HepG2 (cell line): ENCODE results near the gene PGM5. TPM values are rescaled to one million over a fixed set of nuclear protein-coding genes. Genes with fewer than 3 reads are reported as not detected.

Experiments used
- ATAC-seq: fragments of 200-7000 bp; cut with Tn5 transposase; 3 replicates; pipeline ENCODE4 v1.9.1; 2020; ENCODE audit warnings: mild to moderate bottlenecking, moderate library complexity
- BruUV-seq: library from RNA; stranded (reverse); fragments of 400-500 nt; replicated peaks from 2 replicates; lab custom pipeline; 2021; lab: Mats Ljungman, UMichigan
- CTCF ChIA-PET: fragments of 300-600 bp; formaldehyde crosslinking; extraction: SDS; loops from one replicate; lab custom pipeline; 2021; ENCODE audit warnings: low total read pairs, inconsistent platforms, low intra/inter-chr PET ratio; lab: Yijun Ruan, JAX
- POLR2A ChIA-PET: fragments of 350-600 bp; sonication (Branson Sonifier 250); formaldehyde crosslinking; loops from one replicate; lab custom pipeline; 2020; ENCODE audit warnings: antibody characterized with exemption, inconsistent platforms; lab: Yijun Ruan, JAX
- DNase-seq: peaks from one replicate; pipeline ENCODE4 v3.0.0-alpha.2; 2015; ENCODE audit warnings: low spot score
- FAIRE-seq: peaks from 3 replicates; lab custom pipeline; 2011; peaks lifted over from hg19 to GRCh38; lab: Jason Lieb, UNC
- H2AFZ ChIP-seq: one replicate; pipeline ENCODE4 v1.6.1; 2011; ENCODE audit warnings: low read length, inconsistent platforms
- H3K27ac ChIP-seq: fragments of 300-600 bp; 3 replicates; pipeline ENCODE4 v1.8.0; 2011; ENCODE audit warnings: mixed run types, mild to moderate bottlenecking, mixed read lengths, low read length, inconsistent platforms; ENCODE audit not compliant: insufficient read depth; ENCODE audit errors: extremely low read length
- H3K27me3 ChIP-seq, 2 experiments: fragments of 200-600 bp in 1 of 2; 2 replicates in 1 of 2; 3 replicates in 1 of 2; pipeline versions ENCODE4 v1.6.0 to v1.8.0; 2011; ENCODE audit warnings: low read length in 2 of 2, mild to moderate bottlenecking in 2 of 2, moderate library complexity in 2 of 2, inconsistent platforms in 1 of 2; ENCODE audit not compliant: insufficient read depth in 2 of 2, control insufficient read depth in 1 of 2
- H3K36me3 ChIP-seq, 2 experiments: fragments of 200-600 bp in 1 of 2; replicated peaks in 1 of 2; 2 replicates in 1 of 2; 3 replicates in 1 of 2; pipeline versions ENCODE4 v1.5.1 to v1.8.0; 2011; ENCODE audit warnings: low read length in 2 of 2, inconsistent platforms in 1 of 2; ENCODE audit not compliant: insufficient read depth in 2 of 2, control insufficient read depth in 1 of 2
- H3K4me1 ChIP-seq: 2 replicates; pipeline ENCODE4 v1.5.1; 2012; ENCODE audit warnings: low read length, inconsistent platforms; ENCODE audit not compliant: insufficient read depth
- H3K4me2 ChIP-seq: 2 replicates; pipeline ENCODE4 v1.6.0; 2011; ENCODE audit warnings: low read depth, low read length, inconsistent platforms
- H3K4me3 ChIP-seq, 3 experiments: fragments of 200-600 bp in 1 of 3; sonication (generic), shearing (Covaris generic) in 1 of 3; replicated peaks in 1 of 3; 2 replicates each; pipeline ENCODE4 v1.5.1; 2011 to 2016; ENCODE audit warnings: low read length in 3 of 3, inconsistent platforms in 2 of 3, low read depth in 2 of 3, mild to moderate bottlenecking in 2 of 3, control low read depth in 1 of 3, mixed read lengths in 1 of 3; ENCODE audit not compliant: insufficient read depth in 1 of 3
- H3K79me2 ChIP-seq: one replicate; pipeline ENCODE4 v1.6.1; 2011; ENCODE audit warnings: low read length, inconsistent platforms; ENCODE audit not compliant: insufficient read depth
- H3K9ac ChIP-seq: 2 replicates; pipeline ENCODE4 v1.6.0; 2011; ENCODE audit warnings: mild to moderate bottlenecking, low read depth, low read length, inconsistent platforms; ENCODE audit not compliant: insufficient read depth
- H3K9me3 ChIP-seq: 2 replicates; pipeline ENCODE4 v1.5.1; 2012; ENCODE audit warnings: mild to moderate bottlenecking, low read length
- H4K20me1 ChIP-seq: 2 replicates; pipeline ENCODE4 v1.6.0; 2011; ENCODE audit warnings: inconsistent platforms, mild to moderate bottlenecking, low read length, moderate library complexity; ENCODE audit not compliant: insufficient read depth
- ATRX ChIP-seq: sonication (generic); formaldehyde crosslinking; IDR thresholded peaks from 2 replicates; pipeline ENCODE4 v1.4.0; 2020; ENCODE audit warnings: missing genetic modification reagents, borderline replicate concordance
- BRCA1 ChIP-seq: sonication (generic); formaldehyde crosslinking; IDR thresholded peaks from 2 replicates; pipeline ENCODE4 v1.4.0; 2020; ENCODE audit warnings: missing genetic modification reagents
- EP300 ChIP-seq, 3 experiments: sonication (generic) in 1 of 3; formaldehyde crosslinking in 1 of 3; IDR thresholded peaks; 2 replicates each; pipeline versions ENCODE4 v1.5.1 to v1.6.1; 2011 to 2020; ENCODE audit warnings: low read depth in 2 of 3, low read length in 2 of 3, borderline replicate concordance in 1 of 3, improper control_type of control experiment in 1 of 3, mild to moderate bottlenecking in 1 of 3, missing genetic modification reagents in 1 of 3, moderate library complexity in 1 of 3
- ETV6 ChIP-seq: sonication (generic); formaldehyde crosslinking; conservative IDR thresholded peaks from 2 replicates; pipeline ENCODE4 v1.4.0; 2020; ENCODE audit warnings: missing genetic modification reagents
- EZH2 ChIP-seq: conservative IDR thresholded peaks from 2 replicates; pipeline ENCODE4 v1.6.1; 2012; ENCODE audit warnings: mild to moderate bottlenecking, low read depth, low read length, moderate library complexity
- GATA4 ChIP-seq: sonication (generic); IDR thresholded peaks from 2 replicates; pipeline ENCODE4 v1.6.1; 2016; ENCODE audit warnings: antibody characterized with exemption, low read depth, borderline replicate concordance
- GATAD2A ChIP-seq: IDR thresholded peaks from 2 replicates; pipeline ENCODE4 v1.6.1; 2016
- GLI4 ChIP-seq: sonication (generic); formaldehyde crosslinking; IDR thresholded peaks from 2 replicates; pipeline ENCODE4 v1.5.1; 2020; ENCODE audit warnings: missing genetic modification reagents, mild to moderate bottlenecking, moderate library complexity, borderline replicate concordance
- HNF4A ChIP-seq: sonication (generic); formaldehyde crosslinking; IDR thresholded peaks from 2 replicates; pipeline ENCODE4 v1.4.0; 2020; ENCODE audit warnings: missing genetic modification reagents
- NFYC ChIP-seq: IDR thresholded peaks from 2 replicates; pipeline ENCODE4 v1.6.1; 2016; ENCODE audit warnings: missing genetic modification reagents, missing compliant biosample characterization
- RBM39 ChIP-seq: fragments of 200-400 bp; formaldehyde crosslinking; IDR thresholded peaks from one replicate; pipeline ENCODE4 v1.6.1; 2018; ENCODE audit warnings: antibody characterized with exemption, mild to moderate bottlenecking, low read depth, low read length; ENCODE audit not compliant: poor library complexity, severe bottlenecking
- SMC3 ChIP-seq: IDR thresholded peaks from 2 replicates; pipeline ENCODE4 v1.6.1; 2011; ENCODE audit warnings: low read length, improper control_type of control experiment
- SP1 ChIP-seq, 2 experiments: fragments of 450-650 bp in 1 of 2; sonication (generic) in 1 of 2; formaldehyde crosslinking in 1 of 2; IDR thresholded peaks; 2 replicates each; pipeline versions ENCODE4 v1.4.0 to v1.6.1; 2016 to 2020; ENCODE audit warnings: missing genetic modification reagents in 1 of 2
- TGIF2 ChIP-seq: IDR thresholded peaks from 2 replicates; pipeline ENCODE4 v1.6.1; 2016; ENCODE audit warnings: control low read depth, missing compliant biosample characterization
- ZBTB26 ChIP-seq: IDR thresholded peaks from 2 replicates; pipeline ENCODE4 v1.6.1; 2016; ENCODE audit warnings: missing compliant biosample characterization, missing genetic modification reagents, borderline replicate concordance
- ZNF468 ChIP-seq: sonication (generic); formaldehyde crosslinking; IDR thresholded peaks from 2 replicates; pipeline ENCODE4 v1.8.0; 2022; ENCODE audit warnings: mild to moderate bottlenecking, moderate library complexity, missing genetic modification reagents
- ZNF644 ChIP-seq: IDR thresholded peaks from 2 replicates; pipeline ENCODE4 v1.6.1; 2016; ENCODE audit warnings: low read depth
- ZZZ3 ChIP-seq: sonication (generic); formaldehyde crosslinking; IDR thresholded peaks from 2 replicates; pipeline ENCODE4 v1.4.0; 2020; ENCODE audit warnings: missing genetic modification reagents, mild to moderate bottlenecking, borderline replicate concordance
- WGBS: methylation state at CpG from one replicate; pipeline ENCODE4 v1.1.6; 2017; ENCODE audit warnings: low lambda C conversion rate; 5-methylcytosine and 5-hydroxymethylcytosine counted together
- in situ Hi-C: cut with HindIII; loops from 2 replicates; pipeline ENCODE4 v1.10.0; 2017; ENCODE audit warnings: low pct_unique_long_range_greater_than_20kb; ENCODE audit not compliant: extremely low pct_ligation_motif_present
- intact Hi-C: fragments of 100-400 bp; cut with micrococcal nuclease; formaldehyde crosslinking; loops from one replicate; pipeline ENCODE4 v1.10.0; 2022; ENCODE audit not compliant: unreplicated experiment
- polyA plus RNA-seq, 8 experiments: library from polyadenylated mRNA; depleted of rRNA in 3 of 8; stranded (reverse) in 7 of 8; unstranded in 1 of 8; fragments of >200 nt; fragmentation: Illumina TruSeq in 4 of 8; extraction: Trizol in 4 of 8; gene quantifications; 2 replicates each; pipeline versions ENCODE4 v1.2.1 to v1.2.3, GENCODE V29; 2011 to 2016; ENCODE audit warnings: low read depth in 4 of 8, missing spikeins in 1 of 8, mixed read lengths in 1 of 8; ENCODE audit not compliant: insufficient read depth in 1 of 8
- total RNA-seq, 5 experiments: library from RNA; depleted of rRNA; stranded (reverse); fragments of >200 nt; fragmentation: Illumina TruSeq; extraction: Trizol; gene quantifications; 2 replicates each; pipeline ENCODE4 v1.2.3, GENCODE V29; 2016; ENCODE audit warnings: low read depth in 1 of 5

Gene PGM5
- total and polyA plus RNA-seq, 2 of the 13 experiments (the other 11 are each of a cell fraction or from before 2014, with no cell fraction given): not detected

- Histone ChIP-seq H3K36me3 (no peaks in the 10 kb centered on the region), H2AFZ (no peak overlapping the region), H4K20me1 (no peaks in the 10 kb centered on the region), H3K27me3 (no peaks in the 10 kb centered on the region; a peak in 1 of 5 replicates), H3K27ac (no peak overlapping the region), H3K9me3 (no peaks in the 10 kb centered on the region), H3K79me2 (no peaks in the 10 kb centered on the region), H3K4me3 (peak overlapping the region in 1 of 3 experiments; percentile 5; a peak in 1 of 6 replicates), H3K9ac (no peak overlapping the region), H3K4me1 (peaks cover 9% of the 10 kb centered on the region; the same call in 1 of the 2 replicates), H3K4me2 (peak overlapping the region; percentile 40; the same call in 1 of the 2 replicates)
- CTCF ChIA-PET: no interaction called here
- POLR2A ChIA-PET: no interaction called here
- 6% methylated on average over 6 of the region's 6 CpGs for WGBS
- peak; percentile 90 for ATAC-seq
- in situ Hi-C loops (no loop called here), intact Hi-C loops (no loop called here)
- BruUV-seq: no TSS peak
- DNase-seq: peak; percentile 18
- no peak for TF ChIP-seq SMC3
- TF ChIP-seq SP1 (IDR thresholded peaks at IDR 0.05): no peak
- TF ChIP-seq SP1 (CRISPR knock-in tag; IDR thresholded peaks at IDR 0.05): no peak
- no peak for TF ChIP-seq GATAD2A (CRISPR knock-in tag)
- peak; percentile 21; the same call in 1 of the 2 replicates for TF ChIP-seq HNF4A (CRISPR knock-in tag)
- 0 out of 2 replicates have a peak, but pooled peaks have one; percentile 25 for TF ChIP-seq ZNF644 (CRISPR knock-in tag)
- no peak for TF ChIP-seq ATRX (CRISPR knock-in tag)
- FAIRE-seq: no peak
These were observed 190.4 kb downstream of the PGM5 start for GRCh38 chr9:68546596-68547390.

- FAIRE-seq (no peak), ATAC-seq (no peak), DNase-seq (no peak)
- no peaks in the 10 kb centered on the region for H4K20me1 ChIP-seq
- H3K9ac ChIP-seq: no peak overlapping the region
- H3K4me3 ChIP-seq: no peak overlapping the region
- in situ Hi-C loops: no loop called here
- ChIA-PET CTCF (no interaction called here), POLR2A (no interaction called here)
- no peaks in the 10 kb centered on the region for H3K36me3 ChIP-seq
- H3K27me3 ChIP-seq: no peaks in the 10 kb centered on the region; a peak in 1 of 5 replicates
- peaks cover 9% of the 10 kb centered on the region; the same call in 1 of the 2 replicates for H3K4me1 ChIP-seq
- BruUV-seq: no TSS peak
- no peak overlapping the region for H3K27ac ChIP-seq
- H3K9me3 ChIP-seq: no peaks in the 10 kb centered on the region
- intact Hi-C loops: no loop called here
- H2AFZ ChIP-seq: no peak overlapping the region
- no peaks in the 10 kb centered on the region for H3K79me2 ChIP-seq
- no peak for TF ChIP-seq EZH2
- no peak for TF ChIP-seq ETV6 (CRISPR knock-in tag)
- TF ChIP-seq GATA4: no peak
- no peak for TF ChIP-seq GLI4 (CRISPR knock-in tag)
- no peak for TF ChIP-seq ZNF468
- TF ChIP-seq TGIF2 (CRISPR knock-in tag): no peak
- TF ChIP-seq ZZZ3: no peak
- TF ChIP-seq ZBTB26: no peak
- no peak for TF ChIP-seq RBM39
- TF ChIP-seq EP300 (IDR thresholded peaks at IDR 0.05; ENCODE audit: low read depth in 2 of 2, low read length in 2 of 2): no peak
- TF ChIP-seq EP300 (CRISPR knock-in tag; IDR thresholded peaks at IDR 0.05; ENCODE audit: borderline replicate concordance): no peak
- no peak for TF ChIP-seq BRCA1 (CRISPR knock-in tag)
- no peak for TF ChIP-seq NFYC (CRISPR knock-in tag)
- H3K4me2 ChIP-seq: no peak overlapping the region
These were observed 191.0 kb downstream of the PGM5 start for GRCh38 chr9:68547417-68547816.
